Right lobe of liver (tissue), 4 donors: ENCODE measurements around the gene DPM1.

Source experiments
- POLR2A ChIP-seq: fragments of 450-650 bp; IDR thresholded peaks from one replicate; pipeline ENCODE4 v1.6.1; 2017; ENCODE audit warnings: antibody characterized with exemption, mild to moderate bottlenecking
- TF ChIP-seq, protein P1 (sequence below), 4 donors: fragments of 200-600 bp in 3 of 4; fragments of 450-650 bp in 1 of 4; IDR thresholded peaks; one replicate each; pipeline versions ENCODE4 v1.5.1 to v1.8.0; 2016 to 2022; ENCODE audit warnings: antibody characterized with exemption in 4 of 4, mild to moderate bottlenecking in 2 of 4
- donor health status: DM: no; HTN: no; CAD: no.
- donor health status: DM: no; HTN: no; CAD: no.
- donor health status: DM: no; HTN: yes; CAD: no.

DNA sequence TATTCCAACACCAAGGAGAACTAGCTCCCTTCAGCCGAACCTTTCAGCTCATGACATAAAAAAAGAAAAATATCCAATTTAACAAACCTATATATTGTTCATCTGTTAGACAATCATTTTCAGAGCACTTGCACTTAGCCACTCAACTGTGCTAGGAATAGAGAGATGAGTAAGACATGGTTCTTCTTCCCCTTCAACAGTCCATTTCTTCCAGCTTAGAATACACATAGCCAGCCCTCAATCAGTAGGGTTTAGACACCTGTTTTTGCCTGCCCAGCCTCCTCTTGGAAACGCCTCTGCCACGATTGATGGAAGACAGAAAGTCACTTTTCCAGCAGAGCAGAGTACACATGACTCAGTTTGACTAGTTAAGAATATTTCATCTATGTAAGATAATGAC is 48.9 kb downstream of the DPM1 start:
- TF ChIP-seq, protein P1, sequence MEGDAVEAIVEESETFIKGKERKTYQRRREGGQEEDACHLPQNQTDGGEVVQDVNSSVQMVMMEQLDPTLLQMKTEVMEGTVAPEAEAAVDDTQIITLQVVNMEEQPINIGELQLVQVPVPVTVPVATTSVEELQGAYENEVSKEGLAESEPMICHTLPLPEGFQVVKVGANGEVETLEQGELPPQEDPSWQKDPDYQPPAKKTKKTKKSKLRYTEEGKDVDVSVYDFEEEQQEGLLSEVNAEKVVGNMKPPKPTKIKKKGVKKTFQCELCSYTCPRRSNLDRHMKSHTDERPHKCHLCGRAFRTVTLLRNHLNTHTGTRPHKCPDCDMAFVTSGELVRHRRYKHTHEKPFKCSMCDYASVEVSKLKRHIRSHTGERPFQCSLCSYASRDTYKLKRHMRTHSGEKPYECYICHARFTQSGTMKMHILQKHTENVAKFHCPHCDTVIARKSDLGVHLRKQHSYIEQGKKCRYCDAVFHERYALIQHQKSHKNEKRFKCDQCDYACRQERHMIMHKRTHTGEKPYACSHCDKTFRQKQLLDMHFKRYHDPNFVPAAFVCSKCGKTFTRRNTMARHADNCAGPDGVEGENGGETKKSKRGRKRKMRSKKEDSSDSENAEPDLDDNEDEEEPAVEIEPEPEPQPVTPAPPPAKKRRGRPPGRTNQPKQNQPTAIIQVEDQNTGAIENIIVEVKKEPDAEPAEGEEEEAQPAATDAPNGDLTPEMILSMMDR (IDR thresholded peaks at IDR 0.05) = no peak
- TF ChIP-seq POLR2A = no peak
